PFSK-1 (cell line): ENCODE results near the gene LRCH3.

Experiments
- FOXP2 ChIP-seq: optimal IDR thresholded peaks from 2 replicates; pipeline ENCODE3; 2011; ENCODE audit warnings: borderline replicate concordance, control low read depth, inconsistent platforms; ENCODE audit not compliant: insufficient read depth; ENCODE audit errors: extremely low read length, extremely low read depth
- POLR2AphosphoS5 ChIP-seq: IDR thresholded peaks from 2 replicates; pipeline ENCODE4 v1.6.1; 2012; ENCODE audit warnings: low read depth, mild to moderate bottlenecking, control low read depth, low read length, moderate library complexity
- SIN3A ChIP-seq: IDR thresholded peaks from 2 replicates; pipeline ENCODE4 v1.6.1; 2012; ENCODE audit warnings: mild to moderate bottlenecking, low read length, moderate library complexity, borderline replicate concordance; ENCODE audit not compliant: insufficient read depth
- TAF1 ChIP-seq: IDR thresholded peaks from 2 replicates; pipeline ENCODE4 v1.6.1; 2012; ENCODE audit warnings: low read length, control low read depth, borderline replicate concordance; ENCODE audit not compliant: insufficient read depth
- TF ChIP-seq, protein P1 (sequence below), 2 experiments: IDR thresholded peaks; 2 replicates each; pipeline versions ENCODE4 v1.6.1 to v1.8.0; 2011 to 2012; ENCODE audit warnings: low read depth in 2 of 2, low read length in 2 of 2, control low read depth in 1 of 2, inconsistent platforms in 1 of 2, mild to moderate bottlenecking in 1 of 2, moderate library complexity in 1 of 2; ENCODE audit not compliant: insufficient read depth in 1 of 2

The LRCH3 gene

GRCh38 chr3:197901626-197902025 lies 110.6 kb downstream of the LRCH3 start:
- TF ChIP-seq, protein P1, sequence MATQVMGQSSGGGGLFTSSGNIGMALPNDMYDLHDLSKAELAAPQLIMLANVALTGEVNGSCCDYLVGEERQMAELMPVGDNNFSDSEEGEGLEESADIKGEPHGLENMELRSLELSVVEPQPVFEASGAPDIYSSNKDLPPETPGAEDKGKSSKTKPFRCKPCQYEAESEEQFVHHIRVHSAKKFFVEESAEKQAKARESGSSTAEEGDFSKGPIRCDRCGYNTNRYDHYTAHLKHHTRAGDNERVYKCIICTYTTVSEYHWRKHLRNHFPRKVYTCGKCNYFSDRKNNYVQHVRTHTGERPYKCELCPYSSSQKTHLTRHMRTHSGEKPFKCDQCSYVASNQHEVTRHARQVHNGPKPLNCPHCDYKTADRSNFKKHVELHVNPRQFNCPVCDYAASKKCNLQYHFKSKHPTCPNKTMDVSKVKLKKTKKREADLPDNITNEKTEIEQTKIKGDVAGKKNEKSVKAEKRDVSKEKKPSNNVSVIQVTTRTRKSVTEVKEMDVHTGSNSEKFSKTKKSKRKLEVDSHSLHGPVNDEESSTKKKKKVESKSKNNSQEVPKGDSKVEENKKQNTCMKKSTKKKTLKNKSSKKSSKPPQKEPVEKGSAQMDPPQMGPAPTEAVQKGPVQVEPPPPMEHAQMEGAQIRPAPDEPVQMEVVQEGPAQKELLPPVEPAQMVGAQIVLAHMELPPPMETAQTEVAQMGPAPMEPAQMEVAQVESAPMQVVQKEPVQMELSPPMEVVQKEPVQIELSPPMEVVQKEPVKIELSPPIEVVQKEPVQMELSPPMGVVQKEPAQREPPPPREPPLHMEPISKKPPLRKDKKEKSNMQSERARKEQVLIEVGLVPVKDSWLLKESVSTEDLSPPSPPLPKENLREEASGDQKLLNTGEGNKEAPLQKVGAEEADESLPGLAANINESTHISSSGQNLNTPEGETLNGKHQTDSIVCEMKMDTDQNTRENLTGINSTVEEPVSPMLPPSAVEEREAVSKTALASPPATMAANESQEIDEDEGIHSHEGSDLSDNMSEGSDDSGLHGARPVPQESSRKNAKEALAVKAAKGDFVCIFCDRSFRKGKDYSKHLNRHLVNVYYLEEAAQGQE (IDR thresholded peaks at IDR 0.05; ENCODE audit: insufficient read depth in 1 of 2, low read depth in 2 of 2, low read length in 2 of 2), result no peak
- TF ChIP-seq TAF1, result no peak
- TF ChIP-seq FOXP2, result no peak
- TF ChIP-seq SIN3A, result no peak
- no peak for TF ChIP-seq POLR2AphosphoS5

DNA sequence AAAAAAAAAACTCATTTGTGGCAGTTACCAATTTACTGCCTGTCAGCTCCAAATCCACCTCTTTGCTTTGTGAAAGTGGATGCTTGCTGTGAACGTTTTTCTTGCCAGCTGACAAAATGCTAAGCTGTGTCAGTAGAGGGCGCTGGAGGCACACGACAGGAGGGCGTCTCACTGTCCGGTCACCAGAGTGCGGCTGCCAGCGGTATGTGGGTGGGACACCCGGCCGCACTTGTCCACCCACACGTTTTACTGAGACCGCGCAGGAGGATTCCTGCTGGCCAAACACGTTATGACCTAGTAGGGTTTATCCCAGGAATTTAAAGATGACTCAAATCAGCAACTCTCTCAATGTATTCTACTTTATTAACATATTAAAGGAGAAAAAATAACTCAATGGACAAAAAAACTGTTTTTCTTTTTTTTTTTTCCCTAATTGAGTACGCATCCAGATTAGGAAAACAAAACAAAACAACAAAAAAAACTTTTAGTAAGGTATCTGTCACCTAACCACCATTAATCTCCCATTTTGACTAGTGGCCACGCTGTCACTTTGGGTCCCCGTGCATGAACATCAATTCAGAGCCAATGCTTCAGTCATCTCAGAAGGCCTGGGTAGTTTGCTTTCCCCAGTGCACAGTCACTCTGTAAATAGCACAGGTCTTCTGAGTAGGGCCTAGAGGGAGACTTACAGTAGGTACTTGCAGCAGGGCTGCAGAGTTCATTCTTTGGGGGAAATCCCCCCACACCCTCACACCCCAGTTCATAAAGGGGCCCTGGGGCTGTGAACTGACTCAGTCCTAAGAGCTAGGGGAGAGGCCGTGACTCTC lies 115.2 kb downstream of the LRCH3 start:
- TF ChIP-seq SIN3A (no peak), FOXP2 (peak; percentile 66)

DNA sequence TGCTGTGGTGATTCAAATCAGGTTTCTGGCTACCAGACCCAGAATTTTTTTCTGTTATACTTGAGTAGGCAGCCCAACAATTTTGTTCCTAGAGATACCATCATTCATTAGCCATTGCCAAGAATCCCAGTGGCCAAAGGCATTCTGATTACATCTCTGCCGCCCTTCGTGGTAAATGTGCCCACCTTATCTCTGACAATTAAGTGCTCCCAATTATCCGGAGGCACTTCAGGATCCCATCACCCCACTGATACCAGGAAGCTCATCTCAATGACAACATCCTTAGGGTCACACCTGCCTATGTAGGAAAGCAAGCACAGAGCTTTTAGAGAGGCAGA lies 115.8 kb downstream of the LRCH3 start:
- TF ChIP-seq TAF1, result no peak
- no peak for TF ChIP-seq POLR2AphosphoS5
- TF ChIP-seq FOXP2, result no peak

- TF ChIP-seq FOXP2 (no peak), TAF1 (no peak), POLR2AphosphoS5 (no peak), SIN3A (no peak)
- TF ChIP-seq, protein P1 (IDR thresholded peaks at IDR 0.05; ENCODE audit: insufficient read depth in 1 of 2, low read depth in 2 of 2, low read length in 2 of 2), result no peak
Measured at GRCh38 chr3:197907196-197907595, 116.1 kb downstream of the LRCH3 start.

DNA sequence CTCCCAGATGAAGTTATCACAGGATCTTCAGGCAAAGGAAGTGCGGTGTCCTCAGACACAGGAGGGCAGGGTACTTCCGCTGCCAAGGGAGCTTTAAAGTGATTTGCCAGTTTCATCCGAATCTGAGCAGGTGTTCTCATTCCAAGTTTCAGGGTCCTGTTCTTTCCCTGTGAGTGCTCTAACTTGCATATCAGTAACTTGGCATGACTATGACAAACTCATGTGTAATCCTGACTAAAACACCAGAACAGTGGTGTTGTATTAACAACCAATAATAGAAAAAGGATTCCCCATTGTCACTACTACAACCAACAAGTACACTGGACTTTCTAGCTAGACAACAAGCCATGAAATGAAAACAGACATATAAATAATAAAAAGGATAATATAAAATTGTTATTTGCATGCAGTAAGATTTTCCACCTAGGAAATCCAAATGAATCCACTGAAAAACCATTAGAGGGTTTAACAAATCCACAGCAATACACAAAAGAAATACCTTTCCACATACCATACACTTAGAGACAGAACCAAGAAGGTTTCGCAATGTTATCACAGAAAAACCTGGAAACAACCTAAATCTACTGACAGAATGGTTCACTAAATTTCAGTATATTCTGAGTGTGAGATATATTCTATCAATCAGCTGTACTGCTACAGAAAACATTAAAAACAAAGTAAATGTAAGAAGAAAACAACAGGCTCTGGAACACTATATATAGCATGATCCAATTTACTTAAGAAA lies 118.1 kb downstream of the LRCH3 start:
- no peak for TF ChIP-seq SIN3A
- TF ChIP-seq TAF1, result no peak
- TF ChIP-seq, protein P1 (IDR thresholded peaks at IDR 0.05; ENCODE audit: insufficient read depth in 1 of 2, low read depth in 2 of 2, low read length in 2 of 2), result no peak
- no peak for TF ChIP-seq POLR2AphosphoS5
- no peak for TF ChIP-seq FOXP2
